Measurements from ENCODE around the gene EGFR.

The EGFR gene

DNA sequence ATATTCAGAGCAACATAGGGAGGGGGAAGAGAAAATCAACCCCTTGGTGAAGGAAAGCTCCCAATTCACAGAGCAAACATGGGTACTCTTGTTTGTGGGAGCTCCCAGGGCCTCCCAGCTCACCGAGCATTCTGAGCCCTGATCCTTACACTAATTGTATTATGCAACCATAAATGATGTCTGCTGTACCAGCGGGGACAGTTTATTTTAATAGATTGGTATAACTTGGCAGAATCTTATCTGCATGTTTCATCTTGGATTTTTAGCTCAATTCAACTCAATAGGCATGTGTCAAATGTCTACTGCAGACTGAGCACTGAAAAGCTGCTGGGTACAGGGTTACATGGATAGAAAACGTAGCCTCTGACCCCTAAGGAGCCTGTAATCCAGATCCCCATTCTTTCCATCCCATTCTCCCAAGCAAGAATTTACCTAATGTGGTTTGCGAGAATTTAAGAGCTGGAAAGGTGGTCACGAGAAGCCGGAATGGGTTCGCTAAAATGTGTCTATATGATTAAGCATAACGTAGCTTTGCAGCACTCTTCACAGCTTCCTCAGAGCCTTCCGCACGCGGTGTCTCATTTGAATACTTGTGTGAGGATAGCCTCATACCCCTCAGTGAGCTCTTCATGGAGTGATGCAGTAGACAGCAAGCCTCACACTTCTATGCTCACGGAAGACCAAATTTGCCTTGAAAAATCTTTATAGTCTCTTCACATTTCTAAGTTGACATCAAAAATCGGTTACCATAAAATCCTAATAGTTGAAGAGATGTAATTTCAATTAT lies 18.3 kb downstream of the EGFR start:
- DNase-seq (ENCODE audit: low read depth) = no peak

DNA sequence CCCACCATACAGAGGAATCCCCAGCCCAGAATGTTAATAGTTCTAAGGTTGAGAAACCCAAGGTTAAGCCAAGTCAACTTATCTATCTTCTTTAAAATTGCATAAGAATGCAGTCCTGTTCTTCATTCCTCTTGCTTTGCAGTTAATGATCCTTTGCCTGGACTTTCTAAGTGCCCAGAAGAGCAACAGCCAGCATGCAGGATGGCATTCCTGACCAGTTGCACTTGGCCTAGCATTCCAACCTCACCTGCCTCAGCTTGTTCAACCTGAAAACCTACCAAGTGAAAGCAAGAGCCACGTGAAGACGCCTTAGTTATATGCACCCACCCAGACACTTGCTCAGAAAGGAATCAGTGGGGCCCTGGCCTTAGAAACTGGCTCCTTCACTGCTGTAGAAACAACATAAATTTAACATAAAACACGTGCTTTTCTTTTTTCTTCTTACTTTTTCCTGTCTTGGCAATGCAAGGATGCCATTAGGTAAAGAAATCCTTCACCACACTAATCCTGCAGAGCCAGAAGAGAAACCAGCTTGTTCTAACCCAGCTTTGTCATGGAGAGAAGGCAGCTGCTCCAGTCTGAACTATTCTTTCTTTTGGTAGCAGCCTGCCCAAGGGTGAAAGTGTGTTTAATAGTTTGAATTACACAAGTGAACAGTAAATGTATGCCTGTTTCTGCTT lies 25.0 kb downstream of the EGFR start:
- DNase-seq (ENCODE audit: low read depth) = no peak

DNA sequence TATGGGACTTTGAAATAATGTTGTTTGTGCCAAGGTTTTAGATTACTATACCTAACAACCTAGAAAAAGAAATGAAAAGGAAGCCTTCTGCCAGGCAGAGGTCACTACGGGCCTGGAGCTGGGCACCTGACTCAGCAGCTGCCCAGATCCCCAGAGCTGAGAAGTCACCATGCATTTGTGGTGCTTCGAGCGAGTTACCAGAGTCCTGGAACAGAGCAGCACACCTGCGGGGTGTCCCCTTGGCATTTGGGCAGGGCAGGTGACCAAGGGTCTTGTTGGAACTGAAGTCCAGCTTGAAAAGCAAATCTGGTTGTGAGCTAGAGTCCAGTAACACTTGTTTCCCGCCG lies 25.5 kb downstream of the EGFR start:
- DNase-seq (ENCODE audit: low read depth) = no peak

DNA sequence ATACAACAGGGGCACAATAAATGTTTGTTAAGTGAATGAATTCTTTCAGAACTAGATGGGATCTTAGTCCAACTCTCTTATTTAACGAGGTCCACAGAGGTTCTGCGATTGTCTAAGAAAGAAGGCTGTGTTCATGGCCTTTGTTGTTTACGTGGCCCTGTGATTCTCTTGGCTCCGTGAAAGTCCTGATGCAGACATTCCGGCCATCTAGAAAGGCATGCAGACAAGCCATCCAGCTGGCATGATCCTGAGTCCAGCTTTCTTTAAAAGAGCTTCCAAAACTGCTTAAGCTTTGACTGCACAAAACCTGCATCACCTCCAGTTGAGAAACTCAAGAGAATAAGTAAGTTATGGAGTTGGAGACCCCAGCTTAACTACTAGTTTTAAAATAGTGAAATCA lies 26.0 kb downstream of the EGFR start:
- no peak for DNase-seq (ENCODE audit: low read depth)

DNA sequence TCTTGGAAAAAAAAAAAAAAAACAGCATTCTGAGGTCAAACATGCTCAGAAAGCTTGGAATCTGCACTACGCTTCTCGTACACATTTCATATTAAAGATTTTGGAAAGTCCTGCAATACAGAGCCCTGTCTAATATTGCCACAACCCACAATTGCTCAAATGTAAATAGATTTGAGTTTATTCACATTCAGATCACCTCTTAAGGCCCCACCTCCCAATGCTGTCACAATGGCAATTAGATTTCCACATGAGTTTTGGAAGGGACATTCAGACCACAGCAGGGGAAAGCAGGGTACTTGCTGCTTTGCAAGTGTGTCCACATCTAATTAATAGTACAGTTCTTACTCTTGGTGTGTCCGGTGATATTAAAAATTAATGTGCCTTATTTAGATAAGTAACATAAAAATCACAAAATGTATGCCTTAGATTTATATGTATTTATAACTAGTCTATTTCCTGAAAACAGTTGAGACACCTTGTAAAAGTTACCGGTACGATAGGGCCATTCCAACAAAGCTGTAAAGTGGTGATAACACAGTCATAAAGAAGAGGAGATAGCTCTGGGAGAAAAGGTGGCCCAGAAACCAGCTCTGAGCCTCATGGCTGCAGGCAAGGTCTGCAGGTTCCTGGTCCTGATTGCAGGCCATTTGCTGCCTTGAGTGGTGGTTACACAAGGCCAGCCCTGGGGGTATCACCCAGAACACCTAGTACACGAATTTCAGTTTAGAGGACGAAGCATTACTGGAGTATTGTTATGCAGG lies 27.9 kb downstream of the EGFR start:
- no peak for DNase-seq (ENCODE audit: low read depth)

DNA sequence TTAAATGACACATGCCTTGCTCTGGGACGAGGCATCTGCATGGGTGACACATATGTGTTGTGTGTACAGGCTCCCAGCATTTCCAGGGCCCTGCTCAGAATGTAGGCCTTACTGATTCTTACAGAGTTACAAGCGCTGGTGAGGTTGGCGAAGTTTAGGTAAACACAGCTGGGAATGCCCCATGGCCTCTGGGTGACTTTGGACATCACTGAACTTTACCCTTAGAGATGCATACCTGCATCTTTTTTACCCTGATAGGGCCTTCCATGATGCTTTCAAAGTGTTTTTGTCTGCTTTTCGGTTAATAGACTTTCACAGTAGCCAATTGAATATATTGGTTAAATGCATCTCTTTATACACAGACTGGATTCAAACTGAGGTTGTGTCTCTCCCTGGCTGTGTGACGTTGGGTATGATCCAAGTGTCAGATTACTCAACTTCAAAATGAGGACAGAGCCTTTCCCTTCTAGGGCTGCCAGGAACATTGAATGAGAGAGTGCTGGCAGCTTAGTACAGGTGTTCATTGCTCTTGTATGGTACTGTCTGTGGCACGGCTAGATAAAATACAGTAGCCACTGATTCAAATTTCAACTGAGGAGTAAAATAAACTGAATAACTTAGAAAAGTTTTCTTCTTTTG lies 29.5 kb downstream of the EGFR start:
- no peak for DNase-seq (ENCODE audit: low read depth)

DNA sequence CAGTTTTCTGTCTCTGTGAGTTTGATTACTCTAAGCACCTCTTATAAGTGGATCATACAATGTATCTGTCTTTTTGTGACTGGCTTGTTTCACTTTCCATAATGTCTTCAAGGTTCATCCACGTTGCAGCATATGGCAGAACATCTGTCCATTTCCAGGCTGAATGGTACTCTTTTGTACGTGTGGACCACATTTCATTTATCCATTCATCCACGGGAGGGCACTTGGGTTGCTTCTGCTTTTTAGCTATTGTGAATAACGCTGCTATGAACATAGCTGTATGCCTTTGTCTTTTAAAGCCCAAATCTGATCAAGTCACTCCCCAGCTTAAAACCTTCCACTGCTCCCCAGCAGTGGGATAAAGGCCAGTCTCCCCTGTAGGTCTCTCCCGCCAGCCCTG lies 31.5 kb downstream of the EGFR start:
- DNase-seq (ENCODE audit: low read depth) = no peak

DNA sequence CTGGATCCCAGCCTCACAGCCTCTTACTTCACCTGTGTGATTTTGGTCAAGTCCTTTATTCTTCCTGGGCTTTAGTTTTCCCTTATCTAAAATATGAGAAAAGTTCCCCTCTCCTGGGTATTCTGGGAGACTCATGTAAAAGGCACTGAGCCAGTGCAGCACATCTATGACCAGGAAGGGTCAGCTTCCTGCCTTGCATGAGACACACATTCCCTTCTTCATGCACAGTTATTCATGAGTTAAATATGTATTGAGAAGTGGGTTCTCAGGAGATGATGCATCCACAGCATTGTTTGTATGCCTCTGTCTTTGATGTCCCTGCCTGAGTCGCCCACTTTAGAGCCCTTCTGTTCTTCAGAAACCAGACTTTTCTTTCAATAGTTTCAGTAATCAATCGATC lies 33.3 kb downstream of the EGFR start:
- DNase-seq (ENCODE audit: low read depth) = no peak

DNA sequence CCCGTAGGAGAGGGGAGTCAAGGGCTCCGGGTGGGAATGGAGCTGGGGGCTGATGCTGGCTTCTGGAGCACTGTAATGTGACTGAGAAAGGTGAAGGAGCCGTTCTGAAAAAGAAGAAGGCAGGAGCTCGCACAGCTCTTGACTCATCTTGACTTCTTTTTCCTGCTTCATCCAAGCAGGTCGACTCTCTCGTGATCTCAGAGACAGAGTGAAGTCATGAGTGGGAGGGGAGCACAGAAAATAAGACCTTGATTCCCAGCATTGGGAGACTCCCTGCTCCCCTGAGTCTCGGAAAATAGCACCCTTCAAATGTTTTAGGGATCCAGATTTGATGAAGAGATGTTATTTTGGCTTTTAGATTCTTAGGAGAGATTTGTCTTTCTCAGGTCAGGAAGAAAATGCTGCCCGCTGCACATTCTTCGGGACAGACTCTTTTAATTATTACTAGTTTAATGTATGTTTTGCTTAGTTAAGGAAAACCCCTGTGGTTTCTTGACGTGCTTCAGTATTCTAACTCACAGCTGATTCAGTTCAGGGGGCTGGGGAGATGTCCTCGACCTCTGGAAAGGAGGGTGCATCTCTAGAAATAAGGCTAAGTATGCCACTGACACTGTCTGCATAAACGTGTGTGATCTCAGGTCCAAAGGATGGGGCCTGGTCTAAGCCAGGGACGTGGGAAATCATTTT lies 34.1 kb downstream of the EGFR start:
- no peak for DNase-seq (ENCODE audit: low read depth)

DNA sequence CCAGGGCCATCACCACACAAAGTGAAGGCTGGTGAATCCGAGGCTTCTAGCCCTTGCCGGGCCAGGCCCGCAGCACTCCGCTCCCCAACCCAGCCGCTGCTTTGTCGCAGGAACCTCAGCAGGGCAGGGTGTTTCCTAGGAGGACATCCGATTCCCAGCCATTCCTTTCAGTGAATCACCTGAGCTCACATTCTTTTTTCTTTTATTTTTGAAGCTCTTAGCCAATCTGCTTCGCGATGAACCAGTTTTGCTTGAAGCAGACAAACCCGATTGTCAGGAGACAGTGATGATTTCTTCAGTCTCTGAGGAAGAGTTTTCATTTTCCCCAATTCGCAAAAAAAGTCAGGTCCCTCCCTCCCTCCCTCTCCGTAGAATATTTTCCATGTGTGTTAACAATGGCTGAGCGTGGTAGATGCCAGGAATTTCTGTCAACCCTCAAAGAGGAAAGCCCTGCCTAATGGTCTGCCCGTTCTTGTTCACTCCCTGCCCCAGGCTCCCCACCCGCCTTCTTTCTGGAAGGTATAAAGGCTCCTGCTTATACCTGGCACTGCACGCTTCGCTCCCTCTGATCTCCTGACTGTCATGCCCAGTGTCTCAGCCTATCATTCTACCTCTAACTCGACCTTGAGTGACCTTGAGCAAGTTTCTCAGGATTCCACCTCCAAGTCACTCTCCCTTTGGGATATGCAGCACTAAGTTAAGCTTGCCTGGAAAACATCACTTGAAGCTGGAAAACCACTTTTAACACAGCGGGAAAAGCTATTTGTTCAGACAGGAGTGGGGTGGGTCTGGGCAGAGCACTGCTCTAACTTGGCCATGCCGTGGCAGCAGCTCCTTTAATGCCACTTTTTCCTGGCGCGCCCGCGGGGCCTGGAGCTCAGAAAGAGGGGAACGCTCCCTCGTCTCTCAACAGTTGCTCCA lies 35.1 kb downstream of the EGFR start:
- no peak for DNase-seq (ENCODE audit: low read depth)

DNA sequence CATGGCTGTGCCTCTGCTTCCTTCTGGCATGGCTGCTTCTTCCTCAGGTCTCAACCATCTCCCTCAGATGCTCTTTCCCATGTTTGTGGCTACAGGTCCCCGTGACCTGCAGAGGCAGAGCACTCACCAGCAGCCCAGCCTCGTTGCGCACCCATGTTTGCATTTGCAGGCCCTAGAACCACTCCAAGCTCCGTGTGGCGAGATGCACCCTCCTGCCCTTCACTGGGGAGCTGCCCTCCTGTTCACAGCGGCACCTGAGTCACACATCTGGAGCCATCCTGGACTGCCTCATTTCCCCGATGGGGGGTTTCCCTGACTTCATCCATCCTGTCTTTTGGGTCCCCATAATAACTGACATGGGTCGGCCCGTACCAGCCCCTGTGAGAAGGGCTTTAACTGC lies 35.9 kb downstream of the EGFR start:
- DNase-seq (ENCODE audit: low read depth) = no peak

DNA sequence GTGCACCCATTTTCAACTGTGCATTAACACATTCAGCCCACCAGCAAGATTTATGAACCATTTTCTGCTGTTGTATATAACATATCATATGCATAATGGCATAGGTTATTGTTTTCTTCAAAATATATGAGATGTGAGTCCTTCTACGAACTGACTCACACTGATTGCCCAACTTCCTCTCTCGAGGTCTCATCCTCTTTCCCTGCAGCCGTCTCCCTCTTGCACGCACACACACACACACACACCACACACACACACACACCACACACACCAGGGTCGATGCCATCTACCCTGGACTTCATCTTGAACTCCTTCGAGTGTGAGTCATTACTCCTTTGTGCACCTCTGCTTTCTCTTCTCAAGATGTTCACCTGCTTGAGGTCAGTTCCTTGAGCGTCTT lies 36.7 kb downstream of the EGFR start:
- DNase-seq (ENCODE audit: low read depth) = no peak

DNA sequence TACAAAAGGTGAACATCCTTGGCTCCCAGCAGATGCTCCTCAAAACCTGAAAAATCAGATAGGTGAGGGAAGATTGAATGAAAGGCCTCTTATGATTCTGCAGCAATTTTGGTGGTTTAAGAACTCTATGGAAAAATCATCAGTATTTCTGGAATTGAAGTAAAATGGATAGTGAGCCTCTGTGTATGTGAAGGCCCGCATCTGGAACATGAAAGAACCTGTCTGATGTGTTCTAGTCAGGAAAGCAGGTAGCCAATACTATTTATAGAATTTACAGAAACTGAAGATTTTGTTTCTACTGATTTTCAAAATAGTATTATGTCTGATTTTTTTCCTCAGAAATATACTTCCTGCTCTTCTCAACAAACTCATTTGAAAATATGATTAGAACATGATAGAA lies 37.3 kb downstream of the EGFR start:
- DNase-seq (ENCODE audit: low read depth) = no peak

DNA sequence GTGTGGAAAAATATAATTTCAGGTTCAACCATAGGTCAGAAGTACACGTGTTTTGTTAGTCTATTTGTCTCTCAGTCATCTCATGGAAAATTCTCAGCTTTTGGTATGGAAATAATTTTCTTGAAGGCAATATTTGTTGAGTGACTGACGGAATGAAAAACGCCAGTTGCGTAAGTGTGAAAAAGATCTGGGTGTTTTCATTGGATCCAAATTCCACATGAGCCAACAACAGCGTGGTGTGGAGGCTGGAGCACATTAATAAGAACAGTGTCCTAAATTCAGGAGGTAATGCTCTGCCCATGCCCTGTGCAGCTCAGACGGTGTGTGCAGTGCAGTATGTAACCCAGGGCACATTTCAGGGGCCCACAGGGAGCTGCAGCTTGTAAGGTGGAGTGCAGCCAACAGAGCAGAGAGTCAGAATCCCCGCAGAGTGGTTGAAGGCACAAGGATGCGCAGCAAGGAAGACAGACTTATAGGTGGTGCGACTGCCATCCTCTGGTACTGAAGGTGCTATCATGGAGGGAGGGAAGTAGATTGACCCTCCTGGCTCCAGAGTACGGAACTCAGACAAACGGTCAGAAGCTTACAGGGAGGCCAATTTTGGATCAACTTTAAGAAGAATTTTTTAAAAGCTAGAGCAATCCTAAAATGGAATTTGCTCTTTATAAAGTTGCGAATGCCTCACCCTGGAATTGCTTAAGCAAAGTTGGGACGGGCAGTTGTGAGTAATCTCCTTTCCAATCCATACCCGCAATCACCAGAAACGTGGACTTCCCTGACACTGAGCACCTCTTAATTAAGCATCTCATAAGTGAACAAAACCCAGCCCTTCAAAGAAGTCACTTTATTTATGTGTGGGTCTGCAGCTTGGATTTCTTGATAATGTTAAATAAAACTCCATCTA lies 38.0 kb downstream of the EGFR start:
- DNase-seq (ENCODE audit: low read depth) = no peak

DNA sequence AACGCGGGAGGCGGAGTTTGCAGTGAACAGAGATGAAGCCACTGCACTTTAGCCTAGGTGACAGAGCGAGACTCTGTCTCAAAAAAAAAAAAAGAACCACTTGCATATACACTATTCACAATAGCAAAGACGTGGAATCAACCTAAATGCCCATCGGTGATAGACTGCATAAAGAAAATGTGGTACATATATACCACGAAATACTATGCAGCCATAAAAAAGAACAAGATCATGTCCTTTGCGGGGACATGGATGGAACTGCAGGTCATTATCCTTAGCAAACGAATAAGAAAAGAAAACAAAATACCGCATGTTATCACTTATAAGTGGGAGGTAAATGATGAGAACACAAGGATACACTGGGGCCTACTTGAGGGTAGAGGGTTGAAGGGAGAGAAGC lies 39.5 kb downstream of the EGFR start:
- no peak for DNase-seq (ENCODE audit: low read depth)

DNA sequence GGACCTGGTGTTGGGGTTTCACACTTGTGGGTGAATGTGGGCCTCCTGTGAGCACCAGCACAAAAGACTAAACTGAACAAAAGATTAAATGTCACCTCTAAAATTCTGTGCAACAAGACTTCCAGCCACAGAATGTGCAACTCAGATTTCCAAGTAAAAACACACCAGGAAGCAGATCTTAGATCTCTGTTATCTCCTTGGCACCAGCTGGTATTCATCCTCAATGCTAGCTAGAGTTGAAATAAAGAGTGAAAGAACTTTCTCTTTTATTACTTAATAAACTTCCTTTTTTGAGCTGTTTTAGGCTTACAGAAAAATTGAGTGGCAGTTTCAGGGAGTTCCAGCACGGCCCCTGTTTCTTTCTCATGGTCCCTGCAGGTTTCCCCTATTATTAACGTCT lies 40.2 kb downstream of the EGFR start:
- DNase-seq (ENCODE audit: low read depth) = no peak

DNA sequence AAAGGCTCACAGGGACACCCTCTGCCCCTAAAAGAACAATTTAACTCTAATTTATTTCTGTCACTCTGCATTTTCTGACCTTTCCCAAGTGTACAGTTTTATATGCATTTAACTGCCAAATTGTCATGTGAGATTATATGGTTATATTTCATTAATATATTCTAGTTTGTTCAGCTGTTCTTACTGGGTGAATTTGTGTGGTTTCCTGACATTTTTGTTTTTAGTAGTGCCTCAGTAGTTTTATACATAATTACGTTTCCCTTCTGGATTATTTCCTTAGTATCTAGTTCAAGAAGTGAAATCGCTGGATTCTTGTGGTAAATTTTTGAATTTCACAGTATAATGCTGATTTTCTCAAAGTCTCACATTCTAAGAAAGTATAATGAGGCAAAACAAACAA lies 41.3 kb downstream of the EGFR start:
- no peak for DNase-seq (ENCODE audit: low read depth)

DNA sequence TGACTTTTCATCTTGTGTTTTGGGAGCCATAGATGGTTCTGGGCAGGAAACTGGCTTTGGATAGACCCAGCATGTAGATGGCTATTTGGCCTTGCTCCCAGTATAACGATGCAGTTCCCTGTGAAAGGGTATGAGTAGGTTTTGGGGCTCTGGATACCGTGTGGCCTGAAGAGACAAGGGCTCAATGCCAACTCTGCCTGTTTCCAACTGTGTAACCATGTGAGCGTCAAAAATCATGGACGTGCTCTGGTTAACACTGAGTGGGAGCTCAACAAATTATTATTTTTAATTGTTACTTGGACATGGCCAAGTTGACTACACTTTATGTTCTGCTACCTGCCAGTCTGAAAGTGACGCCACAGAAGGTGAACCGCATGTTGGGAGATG lies 41.8 kb downstream of the EGFR start:
- DNase-seq (ENCODE audit: low read depth) = no peak

DNA sequence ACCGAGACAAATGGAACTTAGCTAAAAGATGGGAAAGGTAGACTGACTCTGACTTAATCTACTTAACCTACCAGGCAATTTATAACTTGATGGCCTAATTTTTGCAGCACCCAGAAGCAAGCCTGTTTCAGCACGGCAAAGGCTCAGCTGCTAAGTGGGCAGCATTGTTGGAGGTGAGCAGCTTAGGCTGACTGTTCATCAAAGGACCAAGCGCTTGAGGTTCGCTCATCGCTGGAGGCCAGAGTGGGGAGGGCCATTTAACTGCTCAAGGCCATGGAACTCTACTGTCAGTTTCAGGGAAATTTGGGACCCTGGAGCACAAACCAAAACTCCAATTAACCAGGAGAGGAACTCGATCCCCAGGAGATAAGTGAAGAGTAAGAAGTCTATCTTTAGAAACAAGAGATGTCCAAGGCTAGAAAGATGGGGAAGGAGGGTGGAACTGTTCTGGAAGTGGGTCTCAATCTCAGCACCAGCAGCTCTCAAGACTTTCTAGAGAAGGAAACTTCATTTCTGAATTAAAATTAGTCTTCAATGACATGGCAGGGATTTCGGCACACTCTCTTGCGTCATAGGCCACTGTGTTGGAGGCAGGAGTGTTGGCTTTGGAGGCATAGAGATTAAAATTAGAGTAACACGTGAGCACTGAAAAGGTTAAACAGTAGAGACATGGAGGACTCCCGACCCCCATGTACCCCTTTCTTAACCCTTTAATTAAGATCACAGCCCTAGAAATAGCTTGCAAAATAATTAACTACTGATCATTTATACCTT lies 43.1 kb downstream of the EGFR start:
- no peak for DNase-seq (ENCODE audit: low read depth)

Data from CMK (cell line).